ENCODE measurements around the gene DSP.

DNA sequence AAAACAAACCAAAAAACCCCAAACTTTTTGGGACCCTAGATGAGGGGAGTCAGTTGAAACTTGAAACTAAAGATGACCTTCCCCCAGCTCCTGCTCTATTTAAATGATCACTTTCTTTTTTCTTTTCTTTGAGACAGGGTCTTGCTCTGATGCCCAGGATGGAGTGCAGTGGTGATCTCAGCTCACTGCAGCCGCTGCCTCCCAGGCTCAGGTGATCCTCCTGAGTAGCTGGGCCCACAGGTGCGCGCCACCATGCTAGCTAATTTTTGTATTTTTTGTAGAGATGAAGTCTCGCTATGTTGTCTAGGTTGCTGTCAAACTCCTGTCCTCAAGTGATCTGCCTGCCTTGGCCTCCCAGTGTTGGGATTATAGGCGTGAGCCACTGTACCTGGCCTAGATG, 7.3 kb upstream of the DSP start:
- TF ChIP-seq NR2C2 (IDR thresholded peaks at IDR 0.05; ENCODE audit: borderline replicate concordance, control insufficient read depth, insufficient read length, low read depth) = no peak
- TF ChIP-seq, protein P1, sequence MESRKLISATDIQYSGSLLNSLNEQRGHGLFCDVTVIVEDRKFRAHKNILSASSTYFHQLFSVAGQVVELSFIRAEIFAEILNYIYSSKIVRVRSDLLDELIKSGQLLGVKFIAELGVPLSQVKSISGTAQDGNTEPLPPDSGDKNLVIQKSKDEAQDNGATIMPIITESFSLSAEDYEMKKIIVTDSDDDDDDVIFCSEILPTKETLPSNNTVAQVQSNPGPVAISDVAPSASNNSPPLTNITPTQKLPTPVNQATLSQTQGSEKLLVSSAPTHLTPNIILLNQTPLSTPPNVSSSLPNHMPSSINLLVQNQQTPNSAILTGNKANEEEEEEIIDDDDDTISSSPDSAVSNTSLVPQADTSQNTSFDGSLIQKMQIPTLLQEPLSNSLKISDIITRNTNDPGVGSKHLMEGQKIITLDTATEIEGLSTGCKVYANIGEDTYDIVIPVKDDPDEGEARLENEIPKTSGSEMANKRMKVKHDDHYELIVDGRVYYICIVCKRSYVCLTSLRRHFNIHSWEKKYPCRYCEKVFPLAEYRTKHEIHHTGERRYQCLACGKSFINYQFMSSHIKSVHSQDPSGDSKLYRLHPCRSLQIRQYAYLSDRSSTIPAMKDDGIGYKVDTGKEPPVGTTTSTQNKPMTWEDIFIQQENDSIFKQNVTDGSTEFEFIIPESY (IDR thresholded peaks at IDR 0.05) = no peak
- TF ChIP-seq, protein P2, sequence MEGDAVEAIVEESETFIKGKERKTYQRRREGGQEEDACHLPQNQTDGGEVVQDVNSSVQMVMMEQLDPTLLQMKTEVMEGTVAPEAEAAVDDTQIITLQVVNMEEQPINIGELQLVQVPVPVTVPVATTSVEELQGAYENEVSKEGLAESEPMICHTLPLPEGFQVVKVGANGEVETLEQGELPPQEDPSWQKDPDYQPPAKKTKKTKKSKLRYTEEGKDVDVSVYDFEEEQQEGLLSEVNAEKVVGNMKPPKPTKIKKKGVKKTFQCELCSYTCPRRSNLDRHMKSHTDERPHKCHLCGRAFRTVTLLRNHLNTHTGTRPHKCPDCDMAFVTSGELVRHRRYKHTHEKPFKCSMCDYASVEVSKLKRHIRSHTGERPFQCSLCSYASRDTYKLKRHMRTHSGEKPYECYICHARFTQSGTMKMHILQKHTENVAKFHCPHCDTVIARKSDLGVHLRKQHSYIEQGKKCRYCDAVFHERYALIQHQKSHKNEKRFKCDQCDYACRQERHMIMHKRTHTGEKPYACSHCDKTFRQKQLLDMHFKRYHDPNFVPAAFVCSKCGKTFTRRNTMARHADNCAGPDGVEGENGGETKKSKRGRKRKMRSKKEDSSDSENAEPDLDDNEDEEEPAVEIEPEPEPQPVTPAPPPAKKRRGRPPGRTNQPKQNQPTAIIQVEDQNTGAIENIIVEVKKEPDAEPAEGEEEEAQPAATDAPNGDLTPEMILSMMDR (IDR thresholded peaks at IDR 0.05 in 2 of 3, conservative IDR thresholded peaks at IDR 0.05 in 1 of 3; ENCODE audit: control insufficient read depth in 2 of 3, extremely low read depth in 1 of 3, insufficient read depth in 1 of 3, low read depth in 3 of 3, low read length in 3 of 3) = no peak
- no peak for TF ChIP-seq ESRRA (IDR thresholded peaks at IDR 0.05; ENCODE audit: low read length)
